HG02678 (cell line): Measurements from ENCODE around the gene PIH1D1.
A peak's percentile ranks its signal among the peaks of the same experiment; 100 is the strongest.
"Not testable (repeated sequence)": the region's sequence is repeated elsewhere in the genome, so short reads cannot be mapped to it uniquely, and the experiment has no call there.

Experiments used
- ATAC-seq: cut with Tn5 transposase; IDR thresholded peaks from one replicate; pipeline ENCODE4 v1.9.1; 2021; ENCODE audit warnings: mild to moderate bottlenecking, moderate library complexity; ENCODE audit not compliant: unreplicated experiment

The PIH1D1 gene

DNA sequence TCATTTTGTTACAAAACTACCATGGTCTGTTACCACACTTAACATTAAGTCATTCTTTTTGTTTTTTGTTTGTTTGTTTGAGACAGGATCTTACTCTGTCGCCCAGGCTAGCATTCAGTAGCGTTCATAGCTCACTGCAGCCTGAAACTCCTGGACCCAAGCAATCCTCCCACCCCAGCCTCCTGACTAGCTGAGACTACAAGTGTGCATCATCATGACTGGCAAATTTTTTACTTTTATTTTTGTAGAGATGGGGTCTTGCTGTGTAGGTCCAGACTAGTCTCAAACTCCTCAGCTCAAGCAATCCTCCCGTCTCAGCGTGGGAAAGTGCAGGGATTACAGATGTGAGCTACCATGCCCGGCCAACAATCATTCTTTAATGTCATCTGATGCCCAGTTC is 4.7 kb upstream of the PIH1D1 start:
- no peak for ATAC-seq

DNA sequence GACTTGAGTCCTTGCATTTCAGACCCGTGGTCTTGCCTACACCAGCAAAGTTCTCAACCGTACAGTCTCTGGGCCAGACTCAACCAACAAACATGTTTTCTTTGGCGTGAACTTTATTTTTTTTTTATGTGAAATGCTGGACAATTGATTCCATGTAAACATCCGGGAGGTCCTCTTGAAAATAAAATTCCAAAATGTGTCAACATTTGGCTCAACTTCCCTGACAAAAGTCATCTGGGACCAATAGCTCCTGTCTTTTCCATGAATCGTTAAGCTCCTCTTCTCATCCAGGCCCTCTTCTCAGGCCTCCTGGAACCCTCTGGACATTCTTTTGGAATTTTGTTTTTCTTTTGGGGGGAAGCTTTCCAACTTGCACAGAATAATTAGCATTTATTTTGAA is 4.2 kb upstream of the PIH1D1 start:
- no peak for ATAC-seq

DNA sequence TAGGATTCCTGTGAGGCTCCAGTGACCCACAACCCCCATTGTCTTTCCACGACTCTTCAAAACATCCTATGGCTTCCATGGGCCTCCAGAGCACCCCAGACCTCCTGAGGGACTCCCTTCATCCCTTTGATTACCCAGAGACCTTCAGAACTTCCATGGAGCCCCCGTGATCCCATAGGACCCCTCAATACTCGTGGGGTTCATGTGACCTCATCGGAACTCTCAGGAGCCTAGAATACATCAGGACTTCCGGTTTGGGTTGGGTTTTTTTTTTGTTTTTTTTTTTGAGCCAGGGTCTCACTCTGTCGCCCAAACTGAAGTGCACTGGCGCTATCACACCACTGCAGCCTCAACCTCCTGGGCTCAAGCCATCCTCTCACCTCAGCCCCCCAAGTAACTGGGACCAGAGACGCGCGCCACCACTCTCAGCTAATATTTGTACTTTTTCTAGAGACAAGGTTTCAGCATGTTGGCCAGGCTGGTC is 2.2 kb upstream of the PIH1D1 start:
- no peak for ATAC-seq

DNA sequence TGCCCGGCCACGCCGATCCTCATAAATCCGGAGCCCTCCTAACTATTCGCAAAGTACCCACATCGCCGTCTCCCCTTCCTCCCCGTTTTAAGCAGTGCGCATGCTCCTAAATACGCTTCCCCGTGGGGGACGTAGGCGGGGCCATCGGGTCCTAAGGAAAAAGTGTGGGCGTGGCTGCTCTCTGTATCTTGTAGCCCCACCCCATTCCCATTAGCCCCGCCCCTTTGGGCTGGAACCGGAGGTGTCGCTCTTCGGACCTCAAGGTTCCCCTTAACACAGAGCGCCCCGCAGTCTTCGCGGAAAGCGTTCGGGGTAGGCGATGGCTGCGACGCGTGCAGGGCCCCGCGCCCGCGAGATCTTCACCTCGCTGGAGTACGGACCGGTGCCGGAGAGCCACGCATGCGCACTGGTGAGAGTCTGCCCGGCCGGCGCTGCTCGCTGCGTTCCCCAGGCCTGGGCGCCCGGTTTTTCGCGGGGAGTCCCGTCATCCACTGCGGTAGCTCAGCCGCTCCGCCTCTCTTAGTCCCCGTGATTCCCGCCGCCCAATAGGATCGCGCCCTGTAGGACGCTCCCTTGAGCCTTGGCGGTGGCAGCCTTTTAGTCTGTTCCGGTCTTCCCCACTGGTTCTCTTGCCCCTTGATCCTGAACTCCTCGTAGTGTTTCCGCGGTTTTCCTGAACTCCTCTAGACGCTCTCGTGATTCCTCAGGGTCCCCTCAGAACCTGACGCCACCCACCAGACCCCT is 1.6 kb upstream of the PIH1D1 start, which contains the start of gene ALDH16A1:
TSS of gene ALDH16A1 (plus strand) at position 213 of the 744 bp plus-strand sequence. CDS start at position 320, 107 bp downstream.
- peak; percentile 80 for ATAC-seq

DNA sequence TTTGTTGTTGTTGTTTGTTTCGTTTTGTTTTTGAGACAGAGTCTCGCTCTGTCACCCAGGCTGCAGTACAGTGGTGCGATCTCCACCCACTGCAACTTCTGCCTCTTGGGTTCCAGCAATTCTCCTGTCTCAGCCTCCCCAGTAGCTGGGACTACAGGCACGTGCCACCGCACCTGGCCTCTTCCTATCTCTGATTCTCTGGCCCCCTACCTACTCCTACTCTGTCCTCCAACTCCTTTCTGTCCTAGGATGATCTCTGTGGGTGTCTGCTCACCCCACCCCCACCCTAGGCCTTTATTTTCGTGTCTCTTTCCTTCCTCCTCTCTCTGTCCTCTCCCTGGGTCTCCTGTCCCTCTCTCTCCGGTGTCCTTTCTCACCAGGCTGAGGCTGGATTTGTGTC is 1.2 kb downstream of the PIH1D1 start:
- no peak for ATAC-seq

DNA sequence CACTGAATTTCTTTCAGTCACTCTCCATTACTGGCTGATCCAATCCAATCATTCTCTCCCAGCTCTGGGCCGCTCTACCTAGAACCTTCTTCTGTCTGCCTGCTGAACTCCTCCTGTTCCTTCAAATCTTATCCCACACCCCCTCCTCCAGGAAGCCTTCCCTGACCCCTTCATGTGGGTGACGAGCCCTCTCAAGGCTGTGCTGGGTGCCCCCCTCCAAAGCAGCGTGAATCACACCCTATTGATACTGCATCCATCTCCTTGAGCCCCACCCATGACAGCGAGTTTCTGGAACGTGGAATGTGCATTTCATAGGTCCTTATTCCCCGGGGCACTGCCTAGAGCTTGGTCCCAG is 3.2 kb downstream of the PIH1D1 start:
- no peak for ATAC-seq

DNA sequence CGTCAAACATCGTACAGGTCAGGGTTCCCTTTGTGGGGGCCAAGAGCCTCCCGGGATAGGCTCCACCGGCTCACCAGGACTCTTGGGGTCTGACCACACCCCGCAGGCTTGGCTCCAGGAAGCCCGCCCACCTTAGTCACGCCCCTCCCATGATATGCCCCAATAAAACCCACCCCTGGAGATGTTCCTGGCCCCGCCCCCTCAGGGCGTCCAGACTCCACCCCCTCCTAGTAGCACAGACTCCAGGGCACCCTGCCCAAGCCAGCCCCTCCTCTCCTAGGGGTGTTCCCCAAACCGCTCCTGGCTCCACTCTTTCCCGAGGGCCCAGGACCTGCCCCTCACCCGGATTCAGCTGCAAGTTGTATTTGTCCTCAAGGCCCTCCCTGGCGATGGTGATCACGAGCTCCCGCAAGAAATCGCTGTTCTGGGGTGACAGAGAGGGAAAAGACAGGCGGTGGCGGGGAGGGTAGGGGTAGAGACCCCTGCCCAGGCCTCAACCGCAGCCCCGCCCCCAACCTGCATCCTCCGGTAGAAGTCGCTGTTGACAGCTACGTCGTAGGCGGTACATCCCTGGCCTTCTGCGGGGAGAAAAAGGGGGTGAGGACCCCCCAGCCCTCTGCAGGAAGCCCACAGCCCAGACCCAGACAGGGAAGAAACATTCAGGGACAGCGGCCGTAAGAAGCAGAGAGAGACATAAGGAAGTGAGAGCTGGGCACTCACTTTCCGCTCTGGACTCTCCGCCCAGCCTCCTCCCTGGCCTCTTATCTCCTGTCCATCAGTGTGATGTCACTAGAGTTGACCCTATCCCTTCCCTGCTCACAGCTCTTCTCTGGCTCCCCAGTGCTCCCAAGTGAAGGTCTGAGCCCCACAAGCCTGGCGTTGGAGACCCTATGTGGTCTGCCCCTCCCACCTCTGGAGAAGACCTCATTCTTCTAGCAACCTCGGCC is 3.9 kb downstream of the PIH1D1 start:
- ATAC-seq = no peak

DNA sequence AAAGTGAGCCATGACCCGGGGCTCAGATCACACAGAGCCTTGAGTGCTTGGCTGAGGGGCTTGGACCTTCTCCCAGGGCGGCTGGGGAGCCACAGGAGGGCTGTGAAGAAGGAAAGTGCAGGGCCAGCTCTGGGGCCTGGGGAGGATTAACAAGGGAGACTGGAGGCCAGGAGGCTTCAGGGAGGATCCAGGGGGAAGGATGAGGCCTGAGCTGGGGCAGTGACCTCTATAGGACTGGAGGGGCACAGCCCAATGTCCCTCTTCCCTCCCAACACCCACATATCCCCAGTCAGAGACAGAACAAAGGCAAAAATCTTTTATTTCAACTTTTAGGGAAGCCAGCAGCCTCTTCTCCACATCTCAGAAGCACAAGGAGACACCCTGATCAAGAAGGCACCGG is 5.6 kb downstream of the PIH1D1 start:
- ATAC-seq = no peak

DNA sequence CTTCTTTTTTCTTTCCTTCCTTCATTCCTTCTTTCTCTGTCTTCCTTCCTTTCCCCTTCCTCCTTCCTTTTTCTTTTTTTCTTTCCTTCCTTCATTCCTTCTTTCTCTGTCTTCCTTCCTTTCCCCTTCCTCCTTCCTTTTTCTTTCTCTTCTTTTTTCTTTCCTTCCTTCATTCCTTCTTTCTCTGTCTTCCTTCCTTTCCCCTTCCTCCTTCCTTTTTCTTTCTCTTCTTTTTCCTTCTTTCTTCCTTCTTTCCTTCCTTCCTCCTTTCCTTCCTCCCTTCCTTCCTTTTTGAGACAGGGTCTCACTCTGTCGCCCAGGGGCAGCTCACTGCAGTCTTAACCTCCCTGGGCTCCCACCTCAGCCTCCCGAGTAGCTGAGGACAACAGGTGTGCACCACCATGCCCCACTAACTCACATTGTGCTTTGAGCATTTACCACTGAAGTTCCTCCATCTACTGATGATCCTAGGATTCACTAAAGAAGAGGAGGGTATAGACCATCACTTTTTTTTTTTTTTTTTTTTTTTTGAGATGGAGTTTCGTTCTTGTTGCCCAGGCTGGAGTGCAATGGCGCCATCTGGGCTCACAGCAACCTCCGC is 7.4 kb downstream of the PIH1D1 start:
- not testable (repeated sequence) for ATAC-seq

DNA sequence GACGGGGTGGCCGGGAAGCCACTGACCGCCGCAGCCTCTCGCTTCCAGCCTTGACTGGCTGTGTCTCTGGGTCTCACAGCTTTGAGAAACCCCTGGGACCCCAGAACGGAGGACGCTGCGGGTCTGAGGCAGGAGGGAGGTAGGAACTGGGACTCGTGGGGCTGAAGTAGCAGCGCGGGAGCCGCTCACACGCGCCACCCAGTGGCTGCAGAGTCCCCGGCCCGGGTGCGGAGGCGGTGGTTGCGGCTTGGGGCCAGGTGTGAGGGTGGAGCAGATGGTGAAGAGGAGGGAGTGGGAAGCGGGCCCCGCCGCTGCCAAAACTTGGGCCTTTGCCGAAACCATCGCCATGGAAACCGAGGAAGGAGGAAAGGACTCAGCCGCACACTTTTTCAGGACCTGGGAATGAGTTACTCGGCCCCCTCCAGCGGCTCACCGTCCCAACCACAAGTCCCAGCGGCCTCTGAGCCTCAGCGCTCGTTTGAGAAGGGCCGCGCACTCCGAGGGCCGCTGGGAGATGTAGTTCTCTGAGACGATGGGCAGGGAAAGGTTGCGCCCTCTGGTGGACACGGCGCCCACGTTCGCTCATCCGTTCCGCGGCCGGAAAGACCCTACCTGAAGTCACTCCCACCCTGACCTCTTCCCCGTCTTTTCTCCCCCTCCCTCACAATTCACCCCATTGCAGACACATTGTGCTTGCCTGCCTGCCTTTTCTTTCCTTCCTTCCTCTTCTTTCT is 8.1 kb downstream of the PIH1D1 start:
- peak; percentile 81 for ATAC-seq

DNA sequence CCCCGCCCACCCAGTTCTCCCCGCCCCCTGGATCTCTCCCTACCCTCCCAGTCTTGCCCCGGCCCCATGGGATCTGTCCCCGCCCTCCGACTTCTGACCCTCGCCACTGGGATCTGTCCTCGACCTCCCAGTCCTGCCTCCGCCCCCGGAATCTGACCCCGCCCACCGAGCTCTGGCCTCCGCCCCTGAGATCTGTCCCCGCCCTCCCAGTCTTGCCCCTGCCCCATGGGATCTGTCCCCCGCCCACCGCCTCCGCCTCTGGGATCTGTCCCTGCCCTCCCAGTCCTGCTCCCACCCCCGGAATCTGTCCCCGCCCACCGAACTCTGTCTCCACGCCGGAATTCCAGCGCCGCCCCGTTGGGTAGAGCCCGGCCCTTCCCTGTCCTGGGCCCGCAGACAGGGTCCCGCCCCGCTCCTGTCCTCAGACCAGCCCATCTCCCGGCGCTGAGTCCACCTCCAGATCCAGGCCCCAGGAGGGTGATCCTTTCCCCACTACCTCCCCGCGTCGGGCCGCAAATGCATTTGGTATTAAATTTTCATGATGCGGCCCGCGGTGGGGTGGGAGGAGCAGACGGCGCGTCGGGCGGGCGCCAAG is 8.7 kb downstream of the PIH1D1 start:
- peak; percentile 15 for ATAC-seq

DNA sequence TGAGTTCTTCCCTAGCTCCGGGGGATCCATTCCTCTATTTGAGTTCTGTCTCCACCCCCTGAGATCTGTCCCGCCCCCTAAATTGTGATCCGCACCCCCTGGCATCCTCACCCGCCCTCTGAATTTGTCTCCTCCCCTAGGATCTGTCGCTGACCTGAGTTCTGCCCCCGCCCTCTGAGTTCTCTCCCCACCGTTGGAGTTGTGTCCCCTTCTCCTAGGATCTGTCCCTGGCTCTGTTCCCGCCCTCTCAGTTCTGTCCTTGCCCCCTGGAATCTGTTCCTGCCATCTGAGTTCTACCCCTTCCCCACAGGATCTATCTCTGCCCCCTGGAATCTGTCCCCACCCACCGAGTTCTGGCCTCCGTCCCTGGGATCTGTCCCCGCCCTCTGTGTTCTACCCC is 9.3 kb downstream of the PIH1D1 start:
- ATAC-seq = no peak

DNA sequence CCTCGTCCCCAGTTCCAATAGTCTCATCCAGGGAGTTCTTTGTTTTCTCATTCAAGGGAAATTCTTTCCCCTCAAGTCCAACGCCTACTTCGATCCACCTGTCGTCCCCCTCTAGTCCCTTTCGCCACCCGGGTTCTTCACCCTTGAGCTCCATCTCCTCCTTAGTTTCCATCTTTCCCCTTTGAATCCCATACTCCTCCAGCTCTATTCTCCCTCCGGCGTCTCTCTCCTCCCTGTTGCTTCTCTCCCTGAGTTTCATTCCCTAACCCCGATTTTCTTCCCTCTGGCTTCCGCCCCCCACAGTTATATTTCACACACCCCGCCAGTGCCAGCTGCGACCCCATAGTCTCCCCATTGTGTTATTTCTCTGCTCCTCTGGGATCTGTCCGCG is 9.7 kb downstream of the PIH1D1 start:
- ATAC-seq = no peak

DNA sequence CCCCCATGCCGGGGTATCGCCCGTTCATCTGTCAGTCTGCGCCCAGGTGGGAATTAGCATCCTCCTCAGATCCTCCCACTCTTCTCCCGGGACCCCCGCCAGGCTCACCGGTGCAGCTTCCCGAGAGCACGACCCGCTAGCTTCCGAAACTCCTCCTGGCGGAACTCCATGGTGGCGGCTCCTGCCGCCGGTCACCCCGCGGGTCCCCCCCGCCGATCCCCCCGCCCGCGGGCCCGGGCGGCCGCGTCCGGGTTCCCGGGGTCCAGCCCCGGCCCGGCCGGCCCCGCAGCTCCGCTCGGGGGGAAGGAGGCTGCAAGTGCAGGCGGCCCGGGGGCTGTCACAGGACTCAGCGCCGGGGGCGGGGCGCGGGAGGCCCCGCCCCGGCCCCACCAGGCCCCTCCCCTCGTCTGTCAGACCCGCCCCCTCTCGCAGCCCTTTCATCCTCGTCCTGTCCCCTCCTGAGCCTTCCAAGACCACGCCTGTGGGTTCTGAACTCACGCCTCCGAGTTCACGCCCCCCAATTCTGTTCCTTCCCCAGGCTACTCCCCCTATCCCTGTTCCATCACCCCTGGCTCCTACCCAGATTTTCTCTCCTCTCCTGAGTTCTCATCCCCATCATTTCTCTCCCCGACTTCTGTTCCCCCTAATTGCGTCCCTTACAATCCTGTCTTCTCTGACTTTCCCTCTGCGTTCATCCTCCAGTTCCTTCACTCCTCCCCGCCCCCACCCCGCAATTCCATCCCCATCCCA is 10.2 kb downstream of the PIH1D1 start, which contains the start of gene SLC17A7:
TSS of gene SLC17A7 (minus strand) at position 318 of the 750 bp plus-strand sequence. CDS start at position 170, 148 bp downstream.
- ATAC-seq = no peak

DNA sequence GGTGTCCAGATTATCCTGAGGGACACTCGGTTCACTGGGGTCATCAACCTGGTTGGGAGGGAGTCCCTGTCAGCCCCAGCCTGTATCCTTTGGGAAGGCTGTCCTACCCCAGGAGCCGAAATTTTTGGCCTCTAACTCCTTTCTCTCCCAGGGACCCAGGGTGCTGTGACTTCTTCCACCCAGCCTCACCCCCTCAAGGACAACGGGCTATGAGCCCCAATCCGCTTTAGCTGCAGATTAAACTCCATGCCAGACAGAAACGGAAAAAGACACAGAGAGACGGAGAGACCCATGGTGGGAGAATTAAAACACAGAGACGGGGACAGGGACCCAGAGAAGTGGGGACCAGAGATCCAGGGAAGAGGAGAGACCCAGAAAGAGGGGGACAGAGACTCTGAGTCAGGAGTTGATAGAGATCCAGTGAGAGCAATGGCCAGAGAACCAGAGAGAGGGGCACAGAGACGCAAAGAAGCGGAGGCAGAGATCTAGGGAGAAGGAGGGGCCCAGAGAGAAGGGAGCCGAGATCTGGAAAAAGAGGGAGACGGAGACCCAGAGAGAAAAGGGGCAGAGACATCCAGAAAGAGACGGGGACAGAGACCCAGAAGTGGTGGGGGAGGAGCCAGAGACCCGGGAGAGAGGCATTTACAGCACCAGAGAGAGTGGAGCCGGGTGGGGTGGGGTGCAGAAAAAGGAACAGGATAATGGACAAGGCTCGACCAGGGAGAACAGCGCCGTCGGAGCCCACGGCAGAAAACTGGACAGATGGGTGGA is 11.0 kb downstream of the PIH1D1 start:
- ATAC-seq = no peak

DNA sequence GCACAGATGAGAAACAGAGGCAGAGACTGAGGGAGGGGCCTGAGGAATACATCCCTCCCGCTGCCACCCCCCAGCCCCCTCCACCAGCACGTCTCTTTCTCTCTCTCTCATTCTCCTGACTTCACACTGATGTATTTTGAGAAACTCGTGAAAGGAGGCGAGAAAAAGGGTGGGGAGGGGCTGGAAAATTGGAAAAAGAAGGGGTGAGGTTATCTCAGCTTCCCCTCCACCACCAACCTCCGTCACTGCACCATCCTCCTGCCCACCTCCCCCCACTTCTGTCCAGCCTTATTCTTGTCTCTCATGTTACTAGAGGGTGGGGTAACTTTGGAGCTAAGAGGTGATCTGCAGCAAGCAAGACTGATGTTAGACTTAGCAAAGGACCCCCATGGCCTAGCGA is 11.8 kb downstream of the PIH1D1 start:
- no peak for ATAC-seq

DNA sequence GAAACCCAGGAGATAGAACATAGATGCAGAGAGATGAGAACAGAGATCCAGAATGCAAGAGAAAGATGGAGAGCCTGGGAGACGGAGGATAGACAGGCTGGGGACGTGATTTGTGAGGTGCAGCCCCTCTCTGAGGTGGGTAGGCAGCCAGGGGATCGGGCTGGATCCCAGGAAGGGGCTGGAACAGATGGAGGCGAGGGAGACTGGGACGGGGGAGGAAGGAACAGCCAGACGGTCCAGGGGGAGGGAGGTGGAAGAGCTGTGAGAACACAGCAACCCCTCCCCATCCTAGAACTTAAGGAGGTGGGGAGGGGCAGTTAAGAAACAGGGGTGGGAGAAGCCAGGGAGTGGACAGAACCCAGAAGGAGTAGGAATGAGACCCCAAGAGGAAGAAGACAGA is 13.4 kb downstream of the PIH1D1 start:
- ATAC-seq = no peak

DNA sequence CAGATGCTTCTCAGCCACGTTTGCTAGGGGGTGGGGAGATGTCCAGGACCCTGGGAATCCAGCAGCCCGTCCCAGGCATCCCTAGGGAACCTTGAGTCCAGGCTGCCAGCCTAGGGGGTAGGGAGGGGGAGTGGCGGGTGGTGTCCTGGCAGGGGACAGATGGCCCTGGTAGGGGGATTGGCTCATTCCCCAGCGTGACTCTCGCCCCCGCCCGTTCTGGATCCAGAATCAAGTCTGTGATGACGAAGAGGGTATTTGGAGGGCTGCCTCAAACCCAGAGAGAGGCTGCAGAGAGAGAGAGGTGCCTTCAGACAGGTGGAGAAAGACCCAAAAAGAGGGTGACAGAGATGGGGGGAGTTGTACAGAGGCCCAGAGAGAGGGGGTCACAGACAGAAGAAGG is 14.4 kb downstream of the PIH1D1 start:
- no peak for ATAC-seq
